G401.6 (cell line): ENCODE data around the gene BRMS1L.
"Not testable (repeated sequence)": the region's sequence is repeated elsewhere in the genome, so short reads cannot be mapped to it uniquely, and the experiment has no call there.

Experiments used
- FAIRE-seq: peaks from 2 replicates; lab custom pipeline; 2012; peaks lifted over from hg19 to GRCh38; lab: Jason Lieb, UNC

BRMS1L gene

DNA sequence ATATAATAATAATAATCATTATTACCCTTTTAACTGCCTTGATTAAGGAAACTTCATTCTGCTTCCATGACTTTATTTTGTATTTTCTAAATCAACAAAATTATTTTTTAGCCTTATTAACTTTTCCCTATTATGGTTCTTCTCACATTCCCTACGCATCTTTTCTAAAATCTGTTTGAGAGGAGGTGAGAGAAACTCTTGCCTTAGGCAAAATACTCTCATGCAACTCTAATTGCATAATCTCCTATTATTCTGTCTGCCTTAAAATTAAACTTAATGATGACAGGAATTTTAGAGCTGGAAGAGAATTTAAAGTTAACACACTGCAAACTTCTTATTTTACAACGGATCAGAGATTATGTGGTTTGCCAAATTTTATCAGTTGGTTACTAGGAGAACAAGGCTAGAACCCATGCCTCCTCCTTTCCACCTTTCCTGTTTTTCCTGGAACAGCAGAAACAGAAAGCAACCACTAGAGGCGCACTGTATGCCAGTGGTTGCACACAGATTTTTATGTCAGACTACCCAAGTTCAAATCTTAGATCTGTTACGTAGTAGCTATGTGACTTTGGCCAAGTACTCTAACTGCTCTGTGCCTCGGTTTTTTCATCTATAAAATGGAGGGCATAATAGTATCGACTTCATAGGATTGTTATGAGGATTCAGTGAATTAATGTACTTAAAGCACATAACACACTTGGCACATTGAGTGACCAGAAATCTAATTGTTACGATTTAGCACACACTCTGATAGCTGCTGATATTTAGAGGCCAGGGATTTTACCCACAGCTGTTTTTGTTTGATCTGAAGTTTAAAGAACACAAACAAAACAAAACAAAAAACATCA is 4.3 kb upstream of the BRMS1L start:
- FAIRE-seq, result peak; percentile 17

DNA sequence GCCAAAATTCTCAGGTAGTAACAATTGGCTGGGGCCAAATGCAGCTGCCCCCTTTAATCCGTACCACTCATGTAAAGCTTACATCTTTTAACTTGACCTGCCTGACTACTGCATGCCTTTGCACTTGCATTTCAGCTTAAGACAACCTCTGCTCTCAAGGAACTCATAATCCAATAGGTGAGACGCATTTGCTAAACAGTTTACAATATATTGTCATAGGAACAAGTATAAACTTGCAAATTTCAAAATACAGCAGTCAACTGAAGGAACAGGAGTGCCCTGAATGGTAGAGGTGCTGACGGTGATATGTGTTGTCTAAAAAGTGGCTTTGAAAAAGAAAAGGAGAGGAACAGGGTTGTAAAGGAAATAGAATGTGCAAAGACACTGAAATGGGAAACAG is 3.6 kb upstream of the BRMS1L start:
- no peak for FAIRE-seq

DNA sequence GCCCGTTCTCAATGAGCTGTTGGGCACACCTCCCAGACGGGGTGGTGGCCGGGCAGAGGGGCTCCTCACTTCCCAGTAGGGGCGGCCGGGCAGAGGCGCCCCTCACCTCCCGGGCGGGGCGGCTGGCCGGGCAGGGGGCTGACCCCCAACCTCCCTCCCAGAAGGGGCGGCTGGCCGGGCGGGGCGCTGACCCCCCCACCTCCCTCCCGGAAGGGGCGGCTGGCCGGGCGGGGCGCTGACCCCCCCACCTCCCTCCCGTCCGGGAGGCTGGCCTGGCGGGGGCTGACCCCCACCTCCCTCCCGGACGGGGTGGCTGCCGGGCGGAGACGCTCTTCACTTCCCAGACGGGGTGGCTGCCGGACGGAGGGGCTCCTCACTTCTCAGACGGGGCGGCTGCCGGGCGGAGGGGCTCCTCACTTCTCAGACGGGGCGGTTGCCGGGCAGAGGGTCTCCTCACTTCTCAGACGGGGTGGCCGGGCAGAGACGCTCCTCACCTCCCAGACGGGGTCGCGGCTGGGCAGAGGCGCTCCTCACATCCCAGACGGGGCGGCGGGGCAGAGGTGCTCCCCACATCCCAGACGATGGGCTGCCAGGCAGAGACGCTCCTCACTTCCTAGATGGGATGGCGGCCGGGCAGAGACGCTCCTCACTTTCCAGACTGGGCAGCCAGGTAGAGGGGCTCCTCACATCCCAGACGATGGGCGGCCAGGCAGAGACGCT is 1.5 kb upstream of the BRMS1L start:
- not testable (repeated sequence) for FAIRE-seq

DNA sequence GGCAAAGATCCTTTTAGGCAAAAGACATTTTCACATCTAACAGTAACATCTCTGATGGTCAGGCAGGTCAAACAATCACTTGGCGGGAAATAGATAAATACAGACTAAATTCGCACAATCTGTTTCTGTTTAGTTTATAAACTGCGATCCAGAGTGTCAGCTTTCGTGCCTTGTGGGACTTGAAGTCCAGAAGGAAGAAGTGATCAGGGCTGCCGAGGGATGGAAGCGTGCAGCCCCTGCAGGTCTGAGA is 245 bp upstream of the BRMS1L start:
- FAIRE-seq, result no peak

DNA sequence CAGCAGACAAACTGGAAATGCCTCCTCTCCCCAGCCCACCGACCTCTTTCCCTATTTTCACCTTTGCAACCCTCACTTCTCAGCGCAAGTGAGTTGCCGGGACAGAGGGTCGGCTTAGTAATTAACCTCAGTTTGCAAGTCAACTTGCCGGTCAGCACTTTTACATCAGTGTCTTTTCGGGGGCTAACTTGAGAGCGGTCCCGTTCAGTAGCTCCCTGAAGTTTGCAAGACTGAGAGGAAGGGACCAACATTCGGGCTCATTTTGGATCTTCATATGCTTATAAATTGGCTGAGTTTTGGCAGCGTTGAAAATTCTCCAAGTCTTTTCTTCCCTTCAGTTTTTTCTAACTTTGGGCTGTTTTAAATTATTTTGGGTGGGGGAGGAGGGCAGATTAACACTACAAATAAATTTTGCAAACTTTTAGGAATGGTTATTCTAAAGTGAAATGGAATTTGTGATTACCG is 846 bp downstream of the BRMS1L start:
- FAIRE-seq, result no peak

DNA sequence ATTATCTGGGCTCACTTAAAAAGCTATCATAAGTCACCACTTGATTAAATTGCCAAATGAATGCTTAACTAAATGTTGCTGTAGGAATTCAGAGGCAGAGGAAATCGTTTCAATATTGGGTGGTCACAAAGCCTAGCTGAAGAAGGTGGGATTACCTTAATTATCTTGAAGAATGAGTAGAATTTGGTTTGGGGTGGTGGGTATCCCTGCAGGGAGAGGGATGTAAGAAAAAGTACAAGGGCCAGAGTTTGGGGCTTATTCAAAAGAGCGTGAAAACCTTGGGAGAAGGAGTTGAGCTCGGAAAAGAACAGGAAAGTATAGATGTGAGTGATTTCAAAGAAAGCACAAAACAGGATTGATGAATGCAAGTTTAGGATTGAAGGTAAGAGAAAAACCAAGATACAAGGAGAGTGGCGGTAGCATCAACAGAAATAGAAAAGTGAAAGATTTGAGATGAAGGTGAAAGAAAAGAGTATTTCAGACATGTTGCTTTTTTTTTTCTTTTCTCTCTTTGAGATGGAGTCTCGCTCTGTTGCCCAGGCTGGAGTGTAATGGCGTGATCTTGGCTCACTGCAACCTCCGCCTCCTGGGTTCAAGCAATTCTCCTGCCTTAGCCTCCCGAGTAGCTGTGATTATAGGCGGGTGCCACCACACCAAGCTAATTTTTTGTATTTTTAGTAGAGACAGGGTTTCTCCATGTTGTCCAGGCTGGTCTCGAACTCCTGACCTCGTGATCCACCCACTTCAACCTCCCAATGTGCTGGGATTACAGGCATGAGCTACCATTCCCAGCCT is 1.7 kb downstream of the BRMS1L start:
- no peak for FAIRE-seq

DNA sequence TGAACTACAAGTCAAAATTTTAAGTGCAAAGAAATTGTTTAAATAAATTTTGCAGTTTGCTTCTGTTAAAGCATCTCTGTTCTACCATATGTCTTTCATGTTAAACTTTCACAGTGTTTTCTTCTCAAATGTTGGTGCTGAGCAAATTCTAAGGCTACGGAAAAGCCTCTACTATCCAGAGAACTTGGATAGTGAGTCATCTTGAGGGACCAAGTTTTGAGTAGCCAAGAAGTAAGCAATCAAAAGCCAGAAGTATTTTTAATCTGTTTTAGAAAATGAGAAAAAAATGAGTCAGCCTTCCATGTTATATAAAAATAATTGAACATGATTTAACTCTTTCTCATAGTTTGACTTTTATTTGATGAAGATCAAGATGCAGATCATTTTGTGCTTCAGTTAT is 3.3 kb downstream of the BRMS1L start:
- FAIRE-seq, result no peak

DNA sequence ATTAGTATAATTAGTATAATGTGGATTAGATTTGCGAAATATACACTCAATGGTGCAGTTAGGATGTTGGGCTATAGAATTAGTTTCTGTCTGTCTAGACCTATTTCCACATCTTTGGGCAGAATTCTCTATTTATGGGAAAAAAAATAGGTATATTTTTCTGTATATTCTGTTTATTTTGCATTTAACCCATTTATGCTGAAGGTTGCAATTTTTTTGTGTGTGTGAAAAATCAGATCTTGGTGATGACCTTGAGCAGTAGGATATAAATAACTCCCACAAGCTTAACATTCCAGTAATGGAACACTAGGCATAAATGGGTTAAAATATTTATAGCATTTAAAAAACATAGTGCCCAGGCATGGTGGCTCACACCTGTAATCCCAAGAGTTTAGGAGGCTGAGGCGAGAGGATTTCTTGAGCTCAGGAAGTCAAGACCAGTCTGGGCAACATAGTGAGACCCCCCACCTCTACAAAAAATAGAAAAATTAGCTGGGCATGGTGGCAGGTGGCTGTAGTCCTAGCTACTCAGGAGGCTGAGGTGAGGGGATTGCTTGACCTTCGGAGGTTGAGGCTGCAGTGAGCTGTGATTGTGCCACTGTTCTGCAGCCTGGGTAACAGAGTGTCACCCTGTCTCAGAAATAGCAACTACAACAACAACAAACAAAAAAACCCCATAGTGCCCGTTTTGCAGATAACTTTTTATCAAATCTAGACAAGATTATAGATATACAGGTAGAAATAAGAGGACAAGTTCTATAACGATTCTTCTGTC is 9.3 kb downstream of the BRMS1L start:
- no peak for FAIRE-seq

DNA sequence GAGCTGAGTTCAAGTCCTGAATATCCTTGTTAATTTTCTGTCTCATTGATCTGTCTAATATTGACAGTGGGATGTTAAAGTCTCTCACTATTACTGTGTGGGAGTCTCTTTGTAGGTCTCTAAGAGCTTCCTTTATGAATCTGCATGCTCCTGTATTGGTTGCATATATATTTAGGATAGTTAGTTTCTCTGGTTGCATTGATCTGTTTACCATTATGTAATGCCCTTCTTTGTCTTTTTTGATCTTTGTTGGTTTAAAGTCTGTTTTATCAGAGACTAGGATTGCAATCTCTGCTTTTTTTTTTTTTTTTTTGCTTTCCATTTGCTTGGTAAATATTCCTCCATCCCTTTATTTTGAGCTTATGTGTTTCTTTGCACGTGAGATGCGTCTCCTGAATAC is 15.6 kb downstream of the BRMS1L start:
- not testable (repeated sequence) for FAIRE-seq

DNA sequence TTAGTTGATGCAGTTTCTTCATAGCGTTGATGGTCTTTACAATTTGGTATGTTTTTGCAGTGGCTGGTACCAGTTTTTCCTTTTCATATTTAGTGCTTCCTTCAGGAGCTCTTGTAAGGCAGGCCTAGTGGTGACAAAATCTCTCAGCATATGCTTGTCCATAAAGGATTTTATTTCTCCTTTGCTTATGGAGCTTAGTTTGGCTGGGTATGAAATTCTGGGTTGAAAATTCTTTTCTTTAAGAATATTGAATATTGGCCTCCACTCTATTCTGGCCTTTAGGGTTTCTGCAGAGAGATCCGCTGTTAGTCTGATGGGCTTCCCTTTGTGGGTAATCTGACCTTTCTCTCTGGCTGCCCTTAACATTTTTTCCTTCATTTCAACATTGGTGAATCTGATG is 16.1 kb downstream of the BRMS1L start:
- FAIRE-seq, result not testable (repeated sequence)

DNA sequence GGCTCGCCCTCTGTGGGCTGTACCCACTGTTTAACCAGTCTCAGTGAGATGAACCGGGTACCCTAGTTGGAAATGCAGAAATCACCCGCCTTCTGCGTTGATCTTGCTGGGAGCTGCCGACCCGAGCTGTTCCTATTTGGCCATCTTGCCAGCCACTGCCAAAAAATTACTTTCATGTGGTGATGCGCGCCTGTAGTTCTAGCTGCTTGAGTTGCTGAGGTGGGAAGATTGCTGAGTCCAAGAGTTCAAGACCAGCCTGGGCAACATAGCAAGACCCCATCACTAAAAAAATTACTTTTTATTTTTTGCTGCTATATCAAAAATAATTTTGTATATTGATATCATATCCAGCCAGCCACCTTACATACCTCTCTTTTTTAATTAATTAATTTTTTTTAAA is 18.4 kb downstream of the BRMS1L start:
- no peak for FAIRE-seq

DNA sequence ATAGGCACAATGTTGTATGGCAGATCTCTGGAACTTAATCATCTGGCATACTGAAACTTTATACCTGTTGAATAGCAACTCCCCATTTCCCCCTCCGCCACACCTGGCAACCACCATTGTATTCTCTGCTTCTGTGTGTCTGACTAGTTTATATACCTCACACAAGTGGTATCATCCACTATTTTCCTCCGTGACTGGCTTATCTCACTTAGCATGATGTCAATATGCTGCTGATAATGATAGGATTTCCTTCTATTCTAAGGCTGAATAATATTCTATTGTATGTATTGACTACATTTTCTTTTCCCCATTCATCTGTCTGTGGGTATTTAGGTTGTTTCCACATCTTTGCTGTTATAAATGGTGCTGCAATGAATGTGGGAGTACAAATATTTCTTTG is 21.5 kb downstream of the BRMS1L start:
- FAIRE-seq, result no peak

DNA sequence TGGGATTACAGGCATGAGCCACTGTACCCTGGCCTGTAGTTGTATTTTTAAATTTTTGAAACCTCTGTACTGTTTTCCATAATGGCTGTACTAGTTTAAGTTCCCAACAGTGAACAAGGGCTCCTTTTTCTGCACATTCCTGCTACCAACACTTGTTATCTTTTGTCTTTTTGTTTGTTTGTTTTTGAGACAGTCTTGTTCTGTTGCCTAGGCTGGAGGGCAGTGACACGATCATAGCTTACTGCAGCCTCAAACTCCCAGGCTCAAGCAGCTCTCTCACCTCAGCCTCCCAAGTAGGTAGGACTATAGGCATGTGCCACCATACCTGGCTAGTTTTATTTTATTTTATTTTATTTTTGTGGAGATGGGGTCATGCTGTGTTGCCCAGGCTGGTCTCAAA is 23.0 kb downstream of the BRMS1L start:
- no peak for FAIRE-seq

DNA sequence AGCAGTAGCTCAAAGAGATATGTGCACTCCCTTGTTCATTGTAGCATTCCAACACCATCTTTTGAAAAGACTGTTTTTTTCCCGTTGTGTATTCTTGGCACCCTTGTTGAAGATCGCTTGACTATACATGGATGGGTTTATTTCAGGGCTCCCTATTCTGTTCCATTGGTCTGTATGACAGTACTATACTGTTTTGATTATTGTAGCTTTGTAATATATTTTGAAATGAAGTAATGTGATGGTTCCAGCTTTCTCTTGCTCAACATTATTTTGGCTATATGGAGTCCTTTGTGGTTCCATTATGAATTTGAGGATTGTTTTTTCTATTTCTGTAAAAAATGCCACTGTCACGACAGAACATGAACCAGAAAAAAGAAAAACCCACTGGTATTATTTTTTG is 25.7 kb downstream of the BRMS1L start:
- no peak for FAIRE-seq

DNA sequence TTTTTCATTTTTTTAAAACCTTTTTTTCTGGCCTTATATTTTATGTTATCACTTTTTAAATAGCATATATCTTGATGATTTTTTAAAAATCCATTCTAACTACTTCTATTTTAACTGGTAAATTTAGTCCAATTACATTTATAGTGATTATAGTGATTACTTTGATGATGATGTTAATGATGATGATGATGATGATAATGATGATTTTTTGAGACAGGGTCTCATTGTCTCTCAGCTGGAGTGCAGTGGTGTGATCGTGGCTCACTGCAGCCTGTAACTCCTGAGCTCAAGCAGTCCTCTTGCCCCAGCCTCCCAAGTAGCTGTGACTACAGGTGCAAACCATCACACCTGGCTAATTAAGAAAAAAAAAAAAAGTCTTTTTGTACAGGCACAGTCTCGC is 27.1 kb downstream of the BRMS1L start:
- no peak for FAIRE-seq

DNA sequence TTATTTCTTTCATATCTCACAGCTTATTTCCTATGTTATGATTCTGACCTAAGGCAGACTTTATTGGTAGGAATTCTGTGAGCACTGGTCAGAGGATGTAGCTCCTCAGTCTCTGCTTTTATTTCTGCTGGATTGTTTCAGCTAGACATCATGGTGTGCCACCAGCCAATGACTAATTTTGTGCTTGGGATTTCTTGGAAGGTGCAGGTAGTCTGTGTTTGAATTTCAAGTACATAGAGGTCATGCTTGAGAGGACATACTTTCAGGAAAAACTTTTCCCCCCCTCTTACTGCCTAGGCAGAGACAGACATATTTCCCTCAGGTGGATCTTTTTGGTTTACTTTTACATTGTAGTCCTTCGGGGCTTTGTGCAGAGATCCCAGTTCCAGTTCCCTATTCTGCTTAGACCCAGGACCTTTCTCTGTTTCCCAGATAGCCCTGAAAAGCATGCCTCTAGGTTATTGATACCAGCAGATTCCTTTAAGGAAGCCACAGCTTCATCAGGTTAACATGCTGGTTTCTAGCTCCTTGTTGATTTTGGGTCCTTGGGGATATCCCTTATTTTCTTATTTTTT is 28.6 kb downstream of the BRMS1L start:
- FAIRE-seq, result no peak

DNA sequence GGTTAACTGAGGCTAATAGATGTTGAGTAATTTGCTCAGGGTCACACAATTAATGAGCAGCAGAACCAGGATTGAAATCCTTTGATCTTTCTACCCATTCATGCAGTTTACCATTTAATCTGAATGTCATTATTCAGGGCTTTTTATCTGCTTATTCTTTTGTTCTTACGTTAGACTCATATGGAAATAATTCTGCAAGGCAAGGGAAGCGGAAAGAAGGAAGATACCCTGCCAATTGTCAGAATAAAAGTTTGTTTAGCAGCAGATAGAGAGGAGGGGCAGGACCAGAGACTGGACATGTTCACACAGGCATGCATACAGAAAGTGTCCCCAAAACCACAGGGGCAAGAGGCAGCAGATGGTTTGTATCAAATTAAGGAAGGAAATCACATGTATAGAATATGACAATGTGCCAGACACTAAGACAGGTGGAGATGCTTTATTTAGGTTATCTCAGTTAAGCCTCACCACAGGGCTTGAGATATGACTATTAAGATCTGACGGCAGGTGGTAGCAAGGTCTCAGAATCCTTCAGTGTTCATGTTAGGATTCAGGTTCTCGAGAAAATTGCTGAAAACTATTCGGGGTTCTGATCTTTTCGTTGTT is 29.8 kb downstream of the BRMS1L start:
- no peak for FAIRE-seq

DNA sequence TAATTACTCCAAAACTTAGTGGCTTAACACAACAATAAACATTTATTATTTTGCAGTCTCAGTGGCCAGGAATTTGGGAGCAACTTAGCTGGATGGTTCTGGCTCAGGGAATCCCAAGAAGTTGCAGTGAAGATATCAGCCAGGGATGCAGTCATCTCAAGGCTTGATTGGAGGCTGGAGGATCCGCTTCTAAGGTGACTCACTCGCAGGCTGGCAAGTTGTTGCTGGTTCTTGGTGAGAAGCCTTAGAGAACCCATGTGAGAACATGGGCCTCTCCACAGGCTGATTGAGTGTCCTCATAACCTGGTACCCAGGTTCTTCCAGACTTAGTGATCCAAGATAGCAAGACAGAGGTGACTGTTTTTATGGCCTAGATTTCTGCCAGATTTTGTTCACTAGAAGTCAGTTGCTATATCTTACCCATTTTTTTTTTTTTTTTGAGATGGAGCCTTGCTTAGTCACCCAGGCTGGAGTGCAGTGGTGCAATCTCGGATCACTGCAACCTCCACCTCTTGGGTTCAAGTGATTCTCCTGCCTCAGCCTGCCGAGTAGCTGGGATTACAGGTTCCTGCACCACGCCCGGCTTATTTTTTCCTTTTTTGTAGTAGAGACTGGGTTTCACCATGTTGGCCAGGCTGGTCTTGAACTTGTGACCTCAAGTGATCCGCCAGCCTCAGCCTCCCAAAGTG is 32.5 kb downstream of the BRMS1L start:
- FAIRE-seq, result no peak

DNA sequence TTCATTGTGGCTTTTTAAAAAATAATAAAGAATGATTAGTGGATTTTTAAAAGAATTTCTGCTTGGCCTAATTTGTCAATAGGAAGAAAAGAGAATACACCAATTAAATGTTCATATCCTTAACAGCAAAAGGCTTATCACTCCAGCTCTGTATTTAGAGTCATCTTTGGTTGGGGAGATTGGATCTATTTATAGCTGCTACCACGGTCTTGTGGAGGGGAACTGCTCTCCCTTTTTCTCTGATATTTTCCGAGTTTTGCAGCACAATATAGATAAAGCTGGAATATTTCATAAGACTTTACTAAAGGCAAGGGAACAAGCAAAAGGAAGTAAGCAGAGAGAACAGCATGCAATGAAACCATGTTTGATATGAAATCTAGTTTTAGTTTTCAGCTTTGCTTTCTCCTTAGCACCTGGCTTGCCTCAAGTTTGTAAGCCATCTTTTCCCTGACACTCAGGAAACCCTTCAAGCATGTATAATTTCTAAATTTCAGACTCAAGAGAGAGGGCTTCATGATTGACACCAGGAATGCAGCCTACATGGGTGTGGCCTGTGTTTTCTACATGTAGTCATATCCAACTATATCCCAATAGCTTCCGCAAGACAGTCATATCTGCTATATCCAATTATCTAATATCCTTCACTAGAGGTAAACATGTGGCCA is 35.2 kb downstream of the BRMS1L start:
- no peak for FAIRE-seq

DNA sequence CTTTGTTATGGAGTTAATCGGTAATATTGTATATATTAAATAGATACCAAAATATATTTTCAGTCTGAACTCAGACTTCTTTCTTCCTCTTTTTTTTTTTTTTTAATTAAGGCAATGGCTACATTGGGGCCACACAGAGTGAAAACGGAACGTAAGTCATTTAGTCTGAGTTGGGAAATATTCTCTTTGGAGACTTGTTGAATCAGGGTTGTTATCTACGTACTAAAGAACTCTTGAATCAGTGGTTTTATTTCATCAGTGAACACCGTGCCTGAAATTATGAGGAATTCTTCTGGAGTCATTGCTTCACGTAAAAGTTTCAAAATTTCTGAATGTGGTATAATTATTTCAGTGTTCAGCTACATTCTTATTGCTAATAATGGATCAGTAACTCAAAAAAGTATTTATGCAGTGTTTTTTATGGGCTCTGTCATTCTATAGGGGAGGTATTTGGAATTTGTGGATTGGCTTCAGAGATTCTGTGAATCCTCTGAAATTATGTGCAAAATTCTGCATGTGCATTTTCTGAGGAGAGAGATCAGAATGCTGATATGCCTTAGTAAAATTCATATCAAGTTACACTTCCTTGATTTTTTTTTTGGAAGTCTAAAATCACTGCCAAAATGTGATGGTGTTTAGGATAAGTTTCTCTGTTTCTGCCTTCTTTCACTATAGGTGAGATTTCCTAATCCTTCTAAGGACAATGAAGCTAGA is 39.6 kb downstream of the BRMS1L start:
- FAIRE-seq, result no peak
